ENCODE data around the gene CLIC5. TPM values are rescaled to one million over a fixed set of nuclear protein-coding genes. Genes with fewer than 3 reads are reported as not detected.

Gene CLIC5
- total RNA-seq, 1 donor from 2014 or later, result 10.9 TPM

DNA sequence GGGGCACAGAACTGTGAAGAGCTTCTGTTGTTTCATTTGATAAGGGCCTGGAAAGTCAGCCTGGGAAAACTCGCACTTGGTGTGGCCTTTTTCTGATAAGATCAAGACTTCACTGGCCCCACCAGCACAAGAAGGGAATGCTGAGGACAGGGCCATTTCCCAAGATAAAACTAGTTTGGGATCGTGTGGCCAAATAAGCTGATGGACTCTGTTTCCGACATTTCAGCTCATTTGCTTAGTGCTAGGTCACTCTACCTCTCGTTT lies 116.0 kb downstream of the CLIC5 start:
- peaks cover 10% of the 10 kb centered on the region for H3K4me1 Mint-ChIP-seq (ENCODE audit: unreplicated experiment)
- no peaks in the 10 kb centered on the region for H3K27me3 Mint-ChIP-seq (ENCODE audit: unreplicated experiment)
- no peaks in the 10 kb centered on the region for H3K36me3 Mint-ChIP-seq (ENCODE audit: low read depth, unreplicated experiment)
- no peaks in the 10 kb centered on the region for H3K9me3 Mint-ChIP-seq (ENCODE audit: unreplicated experiment)
- no peak overlapping the region for H3K4me3 Mint-ChIP-seq (ENCODE audit: unreplicated experiment)
- TF ChIP-seq, protein P1, sequence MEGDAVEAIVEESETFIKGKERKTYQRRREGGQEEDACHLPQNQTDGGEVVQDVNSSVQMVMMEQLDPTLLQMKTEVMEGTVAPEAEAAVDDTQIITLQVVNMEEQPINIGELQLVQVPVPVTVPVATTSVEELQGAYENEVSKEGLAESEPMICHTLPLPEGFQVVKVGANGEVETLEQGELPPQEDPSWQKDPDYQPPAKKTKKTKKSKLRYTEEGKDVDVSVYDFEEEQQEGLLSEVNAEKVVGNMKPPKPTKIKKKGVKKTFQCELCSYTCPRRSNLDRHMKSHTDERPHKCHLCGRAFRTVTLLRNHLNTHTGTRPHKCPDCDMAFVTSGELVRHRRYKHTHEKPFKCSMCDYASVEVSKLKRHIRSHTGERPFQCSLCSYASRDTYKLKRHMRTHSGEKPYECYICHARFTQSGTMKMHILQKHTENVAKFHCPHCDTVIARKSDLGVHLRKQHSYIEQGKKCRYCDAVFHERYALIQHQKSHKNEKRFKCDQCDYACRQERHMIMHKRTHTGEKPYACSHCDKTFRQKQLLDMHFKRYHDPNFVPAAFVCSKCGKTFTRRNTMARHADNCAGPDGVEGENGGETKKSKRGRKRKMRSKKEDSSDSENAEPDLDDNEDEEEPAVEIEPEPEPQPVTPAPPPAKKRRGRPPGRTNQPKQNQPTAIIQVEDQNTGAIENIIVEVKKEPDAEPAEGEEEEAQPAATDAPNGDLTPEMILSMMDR (IDR thresholded peaks at IDR 0.05; ENCODE audit: unreplicated experiment), result no peak
- H3K27ac Mint-ChIP-seq (ENCODE audit: unreplicated experiment), result no peak overlapping the region
- DNase-seq (ENCODE audit: low spot score), result no peak

DNA sequence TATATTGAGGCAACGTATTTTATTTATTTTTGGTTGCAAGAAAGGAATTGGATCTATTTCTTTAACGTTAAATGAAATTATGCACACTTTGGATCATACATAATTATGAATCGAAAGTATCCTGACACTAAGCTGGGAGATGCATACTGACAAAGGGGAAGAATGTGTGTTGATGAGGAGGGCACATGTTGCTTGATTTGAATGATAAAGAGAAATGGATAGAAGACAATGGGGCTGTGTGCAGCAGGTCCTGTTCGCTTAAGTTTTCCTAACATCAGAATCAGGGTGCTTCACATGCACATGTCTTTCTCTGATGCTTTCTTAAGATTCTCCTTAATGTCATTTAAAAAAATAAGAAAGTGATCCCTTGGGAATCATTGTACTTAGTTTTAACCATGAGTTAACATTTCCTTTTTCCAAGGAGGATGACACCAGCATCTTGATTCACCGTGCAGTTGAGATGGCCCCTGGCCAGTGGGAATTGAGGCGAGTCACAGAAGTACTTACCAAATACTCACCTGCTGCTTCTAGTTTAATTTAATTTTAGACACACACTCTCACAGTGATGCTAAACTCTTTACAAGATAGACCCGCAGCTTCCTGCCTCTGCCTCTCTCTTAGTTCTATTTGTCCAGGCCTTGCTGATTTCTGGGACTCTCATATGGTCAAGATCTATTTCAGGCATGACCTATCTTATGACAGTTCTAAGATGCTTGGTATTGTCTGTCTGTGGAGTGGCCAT lies 116.5 kb downstream of the CLIC5 start:
- no peak for DNase-seq (ENCODE audit: low spot score)

DNA sequence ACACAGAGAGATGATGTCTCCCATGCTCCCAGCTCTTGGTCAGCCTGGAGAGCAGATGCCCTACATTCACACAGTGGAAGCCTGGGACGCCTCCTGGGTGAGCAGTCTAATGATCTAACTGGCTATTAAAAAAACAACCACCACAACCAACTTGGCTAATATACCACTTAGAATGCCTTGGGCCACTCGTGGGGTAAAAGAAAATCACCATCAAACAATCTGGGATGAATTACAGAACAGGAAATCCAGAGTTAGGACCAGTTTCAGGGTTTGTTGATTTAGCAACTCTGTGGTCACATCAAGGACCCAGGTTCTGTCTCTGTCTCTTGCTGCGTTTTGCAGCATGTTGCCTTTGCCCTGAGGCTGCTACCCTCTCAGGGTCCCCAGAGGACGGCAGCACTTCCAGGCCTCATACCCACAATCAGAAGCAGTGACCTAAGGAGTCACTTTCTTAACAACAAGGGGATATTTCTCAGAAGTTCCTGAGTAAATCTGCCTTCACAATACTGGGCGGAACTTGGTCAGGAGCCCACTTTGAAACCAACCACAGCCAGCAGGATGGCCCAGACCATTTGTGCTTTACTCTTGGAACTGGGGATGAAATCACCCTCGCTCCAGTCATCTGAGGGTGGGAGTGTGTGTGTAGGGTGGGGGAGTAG lies 118.7 kb downstream of the CLIC5 start:
- H3K36me3 Mint-ChIP-seq (ENCODE audit: low read depth, unreplicated experiment), result no peaks in the 10 kb centered on the region
- no peak for DNase-seq (ENCODE audit: low spot score)
- H3K4me3 Mint-ChIP-seq (ENCODE audit: unreplicated experiment), result no peak overlapping the region
- TF ChIP-seq, protein P1 (IDR thresholded peaks at IDR 0.05; ENCODE audit: unreplicated experiment), result no peak
- H3K27me3 Mint-ChIP-seq (ENCODE audit: unreplicated experiment), result no peaks in the 10 kb centered on the region
- H3K9me3 Mint-ChIP-seq (ENCODE audit: unreplicated experiment), result no peaks in the 10 kb centered on the region
- H3K4me1 Mint-ChIP-seq (ENCODE audit: unreplicated experiment), result peaks cover 10% of the 10 kb centered on the region
- H3K27ac Mint-ChIP-seq (ENCODE audit: unreplicated experiment), result no peak overlapping the region

More for the DNA sequence above, 116.5 kb downstream of the CLIC5 start:
- H3K4me3 Mint-ChIP-seq (ENCODE audit: unreplicated experiment), result no peak overlapping the region
- peaks cover 10% of the 10 kb centered on the region for H3K4me1 Mint-ChIP-seq (ENCODE audit: unreplicated experiment)
- TF ChIP-seq, protein P1 (IDR thresholded peaks at IDR 0.05; ENCODE audit: unreplicated experiment), result no peak
- H3K27ac Mint-ChIP-seq (ENCODE audit: unreplicated experiment), result no peak overlapping the region
- no peaks in the 10 kb centered on the region for H3K9me3 Mint-ChIP-seq (ENCODE audit: unreplicated experiment)
- no peaks in the 10 kb centered on the region for H3K36me3 Mint-ChIP-seq (ENCODE audit: low read depth, unreplicated experiment)
- no peaks in the 10 kb centered on the region for H3K27me3 Mint-ChIP-seq (ENCODE audit: unreplicated experiment)

DNA sequence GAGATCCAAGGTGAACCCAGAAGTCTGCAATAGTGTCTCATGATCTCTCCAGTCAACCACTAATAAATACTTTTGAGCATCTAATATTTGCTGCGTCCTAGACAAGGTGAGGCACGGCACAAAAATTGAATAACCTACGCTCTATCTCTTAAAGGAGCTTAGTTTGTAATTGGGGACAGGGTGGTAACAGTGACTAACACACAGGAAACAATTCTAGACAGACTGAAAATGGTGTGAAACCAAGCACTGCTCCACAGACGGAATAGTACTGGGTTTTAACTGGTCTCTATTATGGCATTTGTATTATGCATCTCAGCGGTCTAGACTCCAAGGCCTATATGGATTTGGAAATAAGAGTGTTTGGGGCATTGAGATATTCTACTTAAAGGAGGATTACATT lies 120.1 kb downstream of the CLIC5 start:
- no peak overlapping the region for H3K27ac Mint-ChIP-seq (ENCODE audit: unreplicated experiment)
- no peaks in the 10 kb centered on the region for H3K9me3 Mint-ChIP-seq (ENCODE audit: unreplicated experiment)
- DNase-seq (ENCODE audit: low spot score), result no peak
- no peak overlapping the region for H3K4me3 Mint-ChIP-seq (ENCODE audit: unreplicated experiment)
- H3K4me1 Mint-ChIP-seq (ENCODE audit: unreplicated experiment), result peaks cover 3% of the 10 kb centered on the region
- TF ChIP-seq, protein P1 (IDR thresholded peaks at IDR 0.05; ENCODE audit: unreplicated experiment), result no peak
- no peaks in the 10 kb centered on the region for H3K36me3 Mint-ChIP-seq (ENCODE audit: low read depth, unreplicated experiment)
- H3K27me3 Mint-ChIP-seq (ENCODE audit: unreplicated experiment), result no peaks in the 10 kb centered on the region

- Mint-ChIP-seq H3K4me1 (ENCODE audit: unreplicated experiment) (peaks cover 5% of the 10 kb centered on the region), H3K27ac (ENCODE audit: unreplicated experiment) (no peak overlapping the region), H3K9me3 (ENCODE audit: unreplicated experiment) (no peaks in the 10 kb centered on the region), H3K27me3 (ENCODE audit: unreplicated experiment) (no peaks in the 10 kb centered on the region), H3K4me3 (ENCODE audit: unreplicated experiment) (no peak overlapping the region), H3K36me3 (ENCODE audit: low read depth, unreplicated experiment) (no peaks in the 10 kb centered on the region)
- no peak for DNase-seq (ENCODE audit: low spot score)
- TF ChIP-seq, protein P1 (IDR thresholded peaks at IDR 0.05; ENCODE audit: unreplicated experiment), result no peak
Observed at GRCh38 chr6:45892696-45893245, 122.9 kb downstream of the CLIC5 start.

Measured in endothelial cell (in vitro differentiated cells).